OCI-LY1 (cell line): ENCODE data around the gene PRELP.

Source experiments
- H2AFZ ChIP-seq: fragments of 200-600 bp; sonication (generic), shearing (Covaris generic); 2 replicates; pipeline ENCODE4 v1.6.0; 2014; ENCODE audit warnings: antibody characterized with exemption, mild to moderate bottlenecking, low read length
- H3F3A ChIP-seq: fragments of 200-600 bp; sonication (generic), shearing (Covaris generic); 2 replicates; pipeline ENCODE4 v1.6.0; 2014; ENCODE audit warnings: mild to moderate bottlenecking, antibody characterized with exemption, low read length, moderate library complexity; ENCODE audit not compliant: insufficient read depth
- H3K27ac ChIP-seq: fragments of 200-600 bp; sonication (generic); 2 replicates; pipeline ENCODE4 v1.5.1; 2014; ENCODE audit warnings: low read length, mixed run types, mild to moderate bottlenecking, low read depth; ENCODE audit not compliant: poor library complexity, severe bottlenecking
- H3K27me3 ChIP-seq: fragments of 200-600 bp; sonication (generic); 2 replicates; pipeline ENCODE4 v1.6.0; 2014; ENCODE audit warnings: antibody characterized with exemption, mild to moderate bottlenecking, low read length, moderate library complexity; ENCODE audit not compliant: insufficient read depth
- H3K36me3 ChIP-seq: fragments of 200-600 bp; sonication (generic); 2 replicates; pipeline ENCODE4 v1.6.1; 2014; ENCODE audit warnings: mild to moderate bottlenecking, antibody characterized with exemption, low read length, moderate library complexity, mixed read lengths; ENCODE audit not compliant: insufficient read depth
- H3K4me1 ChIP-seq: fragments of 200-600 bp; sonication (generic); 2 replicates; pipeline ENCODE4 v1.5.1; 2014; ENCODE audit warnings: mild to moderate bottlenecking, low read length, moderate library complexity; ENCODE audit not compliant: insufficient read depth, severe bottlenecking
- H3K4me2 ChIP-seq: fragments of 200-600 bp; sonication (generic), shearing (Covaris generic); 2 replicates; pipeline ENCODE4 v1.6.1; 2014; ENCODE audit warnings: low read length
- H3K4me3 ChIP-seq: fragments of 200-600 bp; sonication (generic); 2 replicates; pipeline ENCODE4 v1.5.1; 2014; ENCODE audit warnings: low read length, low read depth, mild to moderate bottlenecking, mixed read lengths; ENCODE audit not compliant: poor library complexity, severe bottlenecking
- H3K79me2 ChIP-seq: fragments of 200-600 bp; shearing (Covaris generic); 2 replicates; pipeline ENCODE4 v1.6.1; 2016; ENCODE audit warnings: mixed run types, low read length, mixed read lengths; ENCODE audit not compliant: insufficient read depth
- H3K9ac ChIP-seq: fragments of 200-600 bp; sonication (generic), shearing (Covaris generic); 2 replicates; pipeline ENCODE4 v1.6.1; 2014; ENCODE audit warnings: mild to moderate bottlenecking, low read length, mixed read lengths
- H3K9me2 ChIP-seq: fragments of 200-600 bp; sonication (generic), shearing (Covaris generic); 2 replicates; pipeline ENCODE4 v1.6.1; 2014; ENCODE audit warnings: low read depth, mild to moderate bottlenecking, low read length, mixed read lengths
- H3K9me3 ChIP-seq: fragments of 200-600 bp; shearing (Covaris generic); 2 replicates; pipeline ENCODE4 v1.6.1; 2014; ENCODE audit warnings: low read length, mixed read lengths
- H4K20me1 ChIP-seq: fragments of 200-600 bp; sonication (generic), shearing (Covaris generic); 2 replicates; pipeline ENCODE4 v1.6.0; 2016; ENCODE audit warnings: mild to moderate bottlenecking, low read length; ENCODE audit not compliant: insufficient read depth
- CTCF ChIP-seq: fragments of 200-600 bp; sonication (generic), shearing (Covaris generic); IDR thresholded peaks from 2 replicates; pipeline ENCODE4 v1.5.1; 2017; ENCODE audit warnings: mild to moderate bottlenecking, antibody characterized with exemption, low read length, moderate library complexity, mixed read lengths
- EZH2 ChIP-seq: fragments of 200-600 bp; sonication (generic), shearing (Covaris generic); IDR thresholded peaks from 2 replicates; pipeline ENCODE4 v1.8.0; 2017; ENCODE audit warnings: borderline replicate concordance, mixed run types, mild to moderate bottlenecking, antibody characterized with exemption, low read length, moderate library complexity, mixed read lengths

The PRELP gene

DNA sequence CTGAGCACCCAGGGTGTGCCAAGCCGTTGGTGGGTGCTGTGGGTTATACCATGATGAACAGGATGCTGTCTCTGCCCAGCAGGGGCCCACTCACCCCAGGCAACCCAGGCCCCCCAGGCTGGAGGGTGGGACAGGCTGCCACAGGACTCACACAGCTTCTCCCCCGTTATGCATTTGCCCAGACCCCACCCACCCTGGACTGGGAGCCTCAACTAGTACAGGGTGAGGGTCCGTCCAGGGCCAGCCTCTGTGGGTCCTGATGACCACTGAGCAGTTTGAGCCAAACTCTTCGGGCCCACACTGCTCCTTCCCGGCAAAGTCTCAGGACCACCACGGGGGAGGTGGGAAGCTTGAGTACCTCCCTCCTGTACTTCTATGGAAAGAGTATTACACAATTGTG lies 3.8 kb upstream of the PRELP start:
- Histone ChIP-seq H3K27me3 (no peaks in the 10 kb centered on the region), H3K9me2 (no peaks in the 10 kb centered on the region), H3K79me2 (no peaks in the 10 kb centered on the region), H3K4me3 (no peak overlapping the region), H3K9me3 (no peaks in the 10 kb centered on the region), H2AFZ (no peak overlapping the region), H3K4me2 (no peak overlapping the region), H3K36me3 (no peaks in the 10 kb centered on the region), H3K27ac (no peak overlapping the region), H3K9ac (no peak overlapping the region), H3K4me1 (peaks cover 38% of the 10 kb centered on the region), H3F3A (no peaks in the 10 kb centered on the region), H4K20me1 (no peaks in the 10 kb centered on the region)
- TF ChIP-seq CTCF (no peak), EZH2 (no peak)

- Histone ChIP-seq H4K20me1 (no peaks in the 10 kb centered on the region), H3K27me3 (no peaks in the 10 kb centered on the region), H3F3A (peaks cover 1% of the 10 kb centered on the region; the same call in 1 of the 2 replicates), H3K4me2 (no peak overlapping the region), H3K27ac (no peak overlapping the region), H3K4me3 (no peak overlapping the region), H3K79me2 (no peaks in the 10 kb centered on the region), H3K4me1 (peaks cover 53% of the 10 kb centered on the region), H3K9me2 (no peaks in the 10 kb centered on the region), H2AFZ (no peak overlapping the region), H3K9ac (no peak overlapping the region), H3K36me3 (no peaks in the 10 kb centered on the region), H3K9me3 (no peaks in the 10 kb centered on the region)
- TF ChIP-seq CTCF (no peak), EZH2 (no peak)
These were observed 2.3 kb upstream of the PRELP start for GRCh38 chr1:203473281-203473680.

GRCh38 chr1:203473781-203474305 lies 1.8 kb upstream of the PRELP start:
- Histone ChIP-seq H3K27me3 (no peaks in the 10 kb centered on the region), H4K20me1 (no peaks in the 10 kb centered on the region), H3K4me2 (no peak overlapping the region), H3F3A (peaks cover 6% of the 10 kb centered on the region; the same call in 1 of the 2 replicates), H3K9me3 (no peaks in the 10 kb centered on the region), H3K4me1 (peaks cover 55% of the 10 kb centered on the region), H3K79me2 (no peaks in the 10 kb centered on the region), H3K36me3 (no peaks in the 10 kb centered on the region), H3K4me3 (no peak overlapping the region), H3K27ac (no peak overlapping the region), H2AFZ (no peak overlapping the region), H3K9me2 (no peaks in the 10 kb centered on the region), H3K9ac (no peak overlapping the region)
- TF ChIP-seq EZH2 = no peak
- TF ChIP-seq CTCF = no peak
